ENCODE measurements around the gene BRI3.

Gene BRI3

DNA sequence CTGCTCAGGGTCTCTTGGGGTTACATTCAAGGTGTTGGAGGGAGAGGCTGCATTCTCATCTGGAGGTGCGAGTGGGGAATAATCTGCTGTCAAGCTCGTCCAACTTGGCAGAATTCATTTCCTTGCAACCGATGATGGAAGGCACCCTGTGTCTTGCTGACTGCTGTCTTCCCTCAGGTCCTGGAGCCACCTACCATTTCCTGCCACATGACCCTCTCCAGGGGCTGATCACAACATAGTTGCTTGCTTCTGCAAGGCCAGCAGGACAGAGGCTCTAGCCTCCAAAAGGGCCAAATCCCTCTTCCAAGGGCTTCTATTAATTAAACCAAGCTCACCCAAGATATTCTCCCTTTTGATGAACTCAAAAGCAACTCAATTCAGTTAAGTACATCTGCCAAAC is 14.2 kb upstream of the BRI3 start:
- DNase-seq, result no peak

DNA sequence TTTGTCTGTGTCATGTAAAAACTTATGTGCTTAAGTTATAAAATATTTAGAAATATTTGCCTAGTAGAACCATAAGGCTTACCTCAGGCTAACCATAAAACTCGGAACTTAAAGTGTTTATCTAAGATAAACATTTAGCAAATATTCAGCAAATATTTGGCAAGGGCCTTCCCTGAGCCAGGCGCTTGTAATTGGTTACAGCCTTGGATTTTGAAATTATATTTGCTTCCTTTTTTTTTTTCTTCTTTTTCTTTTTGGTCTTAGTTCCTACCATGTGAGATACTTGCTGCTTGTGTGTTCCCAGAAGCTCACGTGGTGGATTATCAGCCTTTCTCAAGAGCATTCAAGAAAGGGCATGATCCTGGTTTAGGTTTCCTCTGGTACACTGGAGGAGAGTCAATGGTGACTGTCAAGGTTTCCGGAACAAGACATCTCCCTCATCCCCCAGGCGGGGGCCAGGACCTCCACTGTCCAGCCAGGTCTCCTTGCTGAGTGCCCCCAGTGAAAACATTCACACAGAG is 5.2 kb upstream of the BRI3 start:
- no peak for DNase-seq
- TF ChIP-seq GATA1 (IDR thresholded peaks at IDR 0.05; ENCODE audit: low read depth, low read length), result no peak
- TF ChIP-seq POLR2A (IDR thresholded peaks at IDR 0.05; ENCODE audit: low read length), result no peak

More for the DNA sequence above, 14.2 kb upstream of the BRI3 start:
- no peak for TF ChIP-seq POLR2A (IDR thresholded peaks at IDR 0.05; ENCODE audit: low read length)
- TF ChIP-seq GATA1 (IDR thresholded peaks at IDR 0.05; ENCODE audit: low read depth, low read length), result no peak

DNA sequence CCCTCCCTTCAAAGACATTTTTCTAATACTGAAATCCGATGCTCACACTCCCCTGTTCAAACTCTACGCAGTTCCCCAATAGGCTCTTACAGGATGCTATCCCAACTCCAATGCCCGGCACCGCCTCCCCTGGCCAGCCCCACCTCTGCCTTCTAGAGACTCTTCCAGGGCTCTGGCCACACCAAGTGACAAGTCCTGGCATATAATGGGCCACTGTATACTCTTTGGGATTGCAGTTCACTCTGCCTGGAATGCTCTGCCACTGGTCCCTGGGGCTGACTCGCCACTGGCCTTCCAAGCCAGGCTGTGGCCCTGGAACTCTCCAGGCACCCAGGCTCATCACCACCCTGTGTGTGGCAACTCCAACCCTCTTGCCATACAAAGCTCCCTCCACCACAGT is 3.1 kb upstream of the BRI3 start:
- no peak for TF ChIP-seq POLR2A (IDR thresholded peaks at IDR 0.05; ENCODE audit: low read length)
- TF ChIP-seq GATA1 (IDR thresholded peaks at IDR 0.05; ENCODE audit: low read depth, low read length), result no peak

DNA sequence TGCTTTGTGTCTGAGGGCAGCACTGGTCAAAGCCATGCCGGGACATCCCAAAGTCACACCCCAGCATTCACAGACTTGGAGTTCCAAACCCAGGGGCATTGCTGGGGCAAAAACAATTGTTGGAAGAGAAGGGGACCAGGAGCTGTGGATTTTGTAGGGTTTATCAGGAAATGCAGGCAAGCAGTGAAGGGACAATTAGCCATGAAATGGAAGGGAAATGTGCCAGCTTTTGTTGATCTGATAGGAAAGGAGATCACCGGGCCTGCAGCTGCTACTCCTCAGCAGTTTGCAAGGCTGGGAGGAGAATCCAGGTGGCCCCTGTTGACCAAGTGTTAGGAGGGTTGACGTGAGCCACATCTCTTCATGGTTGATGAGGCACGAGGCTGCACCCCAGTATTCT is 2.5 kb upstream of the BRI3 start:
- TF ChIP-seq GATA1 (IDR thresholded peaks at IDR 0.05; ENCODE audit: low read depth, low read length) (no peak), POLR2A (IDR thresholded peaks at IDR 0.05; ENCODE audit: low read length) (no peak)
- DNase-seq, result peak in 1 of 2 experiments; percentile 9

More for the DNA sequence above, 3.1 kb upstream of the BRI3 start:
- DNase-seq, result no peak

DNA sequence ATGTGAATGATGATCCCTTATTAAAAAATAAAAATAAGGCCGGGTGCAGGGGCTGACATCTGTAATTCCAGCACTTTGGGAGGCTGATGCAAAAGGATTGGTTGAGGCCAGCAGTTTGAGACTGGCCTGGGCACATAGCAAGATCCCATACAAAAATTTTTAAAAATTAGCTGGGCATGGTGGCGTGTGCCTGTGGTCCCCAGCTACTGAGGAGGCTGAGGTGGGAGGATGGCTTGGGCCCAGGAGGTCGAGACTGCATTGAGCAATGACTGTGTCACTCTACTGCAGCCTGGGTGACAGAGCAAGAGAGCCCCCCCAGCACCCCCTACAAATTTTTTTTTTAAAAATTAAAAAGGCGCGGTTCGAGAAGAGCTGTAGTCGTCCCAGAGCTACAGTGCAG is 1.2 kb upstream of the BRI3 start:
- TF ChIP-seq POLR2A (IDR thresholded peaks at IDR 0.05; ENCODE audit: low read length) (no peak), GATA1 (IDR thresholded peaks at IDR 0.05; ENCODE audit: low read depth, low read length) (no peak)
- peak in 1 of 2 experiments; percentile 37 for DNase-seq

DNA sequence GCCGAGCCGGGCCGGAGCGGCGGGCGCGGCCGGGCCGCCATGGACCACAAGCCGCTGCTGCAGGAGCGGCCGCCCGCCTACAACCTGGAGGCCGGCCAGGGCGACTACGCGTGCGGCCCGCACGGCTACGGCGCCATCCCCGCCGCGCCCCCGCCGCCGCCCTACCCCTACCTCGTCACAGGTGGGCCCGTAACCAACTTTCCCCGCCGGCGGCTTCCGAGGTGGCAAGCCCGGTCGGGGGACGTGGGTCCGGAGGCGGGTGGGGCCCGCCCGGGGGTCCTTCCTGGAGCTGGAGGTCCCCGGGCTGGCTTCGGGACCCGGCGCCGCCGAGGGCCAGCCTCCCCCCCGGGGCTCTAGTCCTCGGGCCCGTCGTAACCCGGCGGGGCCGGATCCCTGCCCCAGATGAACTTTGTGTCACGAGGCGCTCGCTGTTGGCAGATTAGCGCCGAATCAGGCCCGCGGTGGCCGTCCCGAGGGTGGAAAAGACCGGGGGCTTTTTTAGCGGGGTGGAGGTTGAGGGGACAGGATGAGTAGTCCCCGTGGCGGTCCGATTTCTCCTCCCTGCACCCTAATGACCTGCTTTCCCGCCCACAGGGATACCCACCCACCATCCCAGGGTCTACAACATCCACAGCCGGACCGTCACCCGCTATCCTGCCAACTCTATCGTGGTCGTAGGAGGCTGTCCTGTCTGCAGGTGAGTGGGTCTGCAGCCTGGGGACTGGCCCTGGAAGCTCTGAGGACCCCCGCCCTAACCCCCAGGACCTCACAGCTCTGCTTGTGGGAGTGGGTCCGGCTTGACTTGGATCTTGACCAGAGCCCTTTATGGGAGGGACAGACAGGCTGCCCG is 496 bp downstream of the BRI3 start:
- TF ChIP-seq POLR2A (IDR thresholded peaks at IDR 0.05; ENCODE audit: low read length) (no peak), GATA1 (IDR thresholded peaks at IDR 0.05; ENCODE audit: low read depth, low read length) (no peak)
- peak; percentile 60 to 73 for DNase-seq

DNA sequence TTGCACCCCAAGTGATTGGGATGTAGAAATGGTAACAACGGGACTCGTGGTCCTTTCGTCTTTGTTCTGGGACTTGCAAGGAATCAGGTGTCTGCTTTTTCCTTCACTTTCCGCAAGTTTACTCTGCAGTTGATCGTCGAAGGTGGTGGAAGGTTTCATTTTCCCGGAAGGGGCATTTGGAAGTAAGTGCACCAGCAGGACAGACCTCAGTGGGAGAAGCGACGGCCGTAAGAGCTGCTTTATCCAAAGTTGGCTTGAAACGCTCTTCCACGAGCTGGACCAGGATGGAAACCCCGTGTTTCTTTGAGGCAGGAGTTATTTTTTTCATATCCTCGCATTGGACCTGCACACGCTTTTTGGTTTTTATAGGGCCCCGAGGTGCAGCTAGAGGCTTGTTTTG is 1.2 kb downstream of the BRI3 start:
- DNase-seq, result peak in 1 of 2 experiments; percentile 44
- no peak for TF ChIP-seq GATA1 (IDR thresholded peaks at IDR 0.05; ENCODE audit: low read depth, low read length)
- TF ChIP-seq POLR2A (IDR thresholded peaks at IDR 0.05; ENCODE audit: low read length), result no peak

DNA sequence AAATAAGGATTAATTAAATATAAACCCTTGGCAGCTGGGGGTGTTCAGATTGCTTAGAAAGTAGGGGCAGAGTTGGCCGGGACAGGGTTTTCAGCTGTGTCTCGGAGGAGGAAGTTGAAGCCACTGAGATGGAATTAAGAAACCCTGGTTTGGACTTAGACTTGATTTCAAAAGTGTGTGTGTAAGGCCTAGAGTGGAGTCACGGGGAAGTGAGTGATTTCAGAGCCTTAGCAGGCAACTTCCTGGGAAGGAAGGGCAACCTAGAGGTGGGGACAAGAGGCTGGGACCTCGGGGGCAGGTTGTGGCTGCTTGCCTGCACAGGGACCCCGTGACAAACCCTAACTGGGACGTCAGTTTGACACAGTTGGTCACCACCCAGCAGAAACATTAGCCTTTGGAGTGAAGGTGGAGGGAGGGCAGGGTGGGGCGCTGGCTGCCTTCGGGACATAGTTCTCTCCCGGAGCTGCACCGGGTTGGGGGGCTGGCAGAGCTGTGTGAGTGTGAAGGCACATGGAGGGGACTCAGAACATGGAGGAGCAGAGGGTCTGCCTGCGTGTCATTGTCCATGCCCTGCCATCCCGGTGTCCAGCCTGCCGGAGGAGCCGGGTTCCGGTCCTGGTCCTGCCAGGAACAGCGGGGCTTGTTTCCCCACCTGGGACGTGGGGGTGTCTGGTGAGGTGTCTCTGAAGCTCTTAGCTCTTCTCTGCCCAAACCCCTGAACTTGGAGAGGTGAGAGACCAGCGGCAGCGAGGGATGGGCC is 1.8 kb downstream of the BRI3 start:
- TF ChIP-seq POLR2A (IDR thresholded peaks at IDR 0.05; ENCODE audit: low read length), result no peak
- peak in 1 of 2 experiments; percentile 35 for DNase-seq

DNA sequence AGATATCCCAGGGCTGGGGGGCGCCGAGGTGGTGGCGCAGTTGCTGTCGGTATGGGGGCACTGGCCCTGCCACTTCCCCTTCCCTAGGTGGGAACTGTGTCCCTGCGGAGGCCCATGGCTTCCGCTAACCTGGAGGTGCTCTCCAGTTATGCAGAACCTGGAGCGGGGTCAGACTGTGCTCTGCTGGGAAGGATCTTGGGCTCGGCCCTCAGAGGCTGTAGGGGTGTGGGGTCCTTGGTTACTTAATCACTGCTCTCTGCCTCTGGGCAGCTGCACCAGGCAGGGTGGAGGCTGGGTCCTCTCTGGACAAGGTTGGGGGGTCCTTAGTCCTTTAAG is 2.4 kb downstream of the BRI3 start:
- no peak for DNase-seq
- TF ChIP-seq GATA1 (IDR thresholded peaks at IDR 0.05; ENCODE audit: low read depth, low read length) (no peak), POLR2A (IDR thresholded peaks at IDR 0.05; ENCODE audit: low read length) (no peak)

DNA sequence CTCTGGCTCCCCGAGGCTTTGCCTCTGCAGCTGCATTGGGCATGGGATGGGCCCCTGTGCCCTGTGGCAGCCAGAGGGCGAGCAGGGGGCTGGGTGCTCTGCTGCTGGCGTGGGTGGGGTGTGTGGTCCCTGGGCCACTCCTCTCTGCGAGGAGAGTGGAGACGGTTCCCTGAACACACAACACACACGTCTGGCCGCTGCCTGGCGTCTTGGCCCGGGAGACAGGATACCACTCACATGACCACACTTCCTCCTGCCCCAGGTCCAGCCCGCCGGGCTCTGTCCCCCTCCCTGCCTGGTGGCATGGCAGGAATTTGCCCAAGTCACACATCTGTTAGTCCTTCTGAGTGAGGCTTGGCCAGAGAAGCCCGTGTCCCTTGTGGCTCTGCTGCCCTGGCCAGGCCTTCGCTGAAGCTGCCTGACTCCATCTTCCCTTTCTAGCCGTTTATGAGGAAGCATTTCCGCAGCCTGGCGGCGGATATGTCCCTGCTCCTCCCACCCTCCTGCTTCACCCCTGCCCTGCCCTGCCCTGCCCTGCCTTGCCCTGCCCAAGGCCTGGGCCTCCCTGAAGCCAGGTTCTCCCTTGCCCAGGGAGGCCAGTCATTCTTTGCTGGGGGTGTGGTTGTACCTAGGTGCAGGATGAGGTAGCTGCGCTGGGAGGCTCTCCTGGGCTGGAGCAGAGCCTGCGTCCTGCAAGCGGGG is 3.0 kb downstream of the BRI3 start:
- DNase-seq, result peak in 1 of 2 experiments; percentile 18
- TF ChIP-seq POLR2A (IDR thresholded peaks at IDR 0.05; ENCODE audit: low read length) (no peak), GATA1 (IDR thresholded peaks at IDR 0.05; ENCODE audit: low read depth, low read length) (no peak)

DNA sequence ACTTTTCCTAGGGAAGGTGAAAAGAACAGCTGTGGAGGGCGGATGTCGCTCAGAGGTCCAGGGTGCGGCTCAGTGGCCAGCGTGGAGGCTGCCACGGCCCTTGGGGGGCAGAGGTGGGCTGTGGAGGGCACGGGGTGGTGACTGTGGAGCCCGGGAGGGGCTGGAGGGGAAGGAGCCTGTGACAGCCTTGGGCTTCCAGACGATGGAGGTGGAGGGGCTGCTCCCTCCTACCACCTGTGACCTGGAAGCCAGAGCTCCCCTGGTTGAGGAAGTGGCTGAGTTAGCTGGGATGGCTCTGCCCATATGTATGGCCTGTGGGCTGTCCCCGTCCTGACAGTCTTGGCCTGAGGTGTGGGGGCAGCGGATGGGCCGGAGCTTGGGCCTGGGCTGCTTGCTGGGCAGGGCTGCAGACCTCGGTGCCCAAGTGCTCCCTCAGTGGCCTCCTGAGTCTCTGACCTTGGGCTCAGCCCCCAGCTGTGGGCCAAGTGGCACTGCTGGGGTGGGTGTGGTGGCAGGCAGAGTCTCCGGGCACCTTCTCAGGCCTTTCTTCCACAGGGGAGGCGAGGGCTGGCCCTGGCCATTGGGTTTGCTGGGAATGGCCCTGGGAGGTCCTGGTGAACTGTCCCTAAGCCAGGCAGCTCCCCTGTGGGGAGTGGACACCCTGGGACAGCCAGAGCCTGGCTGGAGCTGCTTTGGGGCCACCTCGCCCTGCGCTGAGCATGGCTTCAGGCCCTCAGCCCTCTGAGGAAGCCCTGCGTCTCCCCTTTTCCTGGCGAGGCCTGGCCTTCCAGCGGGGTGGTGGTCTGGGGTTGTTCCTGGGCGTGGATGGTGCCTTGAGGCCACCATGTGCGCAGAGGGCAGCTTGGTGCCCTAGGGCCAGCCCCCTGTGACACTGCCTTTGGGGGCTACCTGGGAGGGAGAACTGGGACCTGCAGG is 3.9 kb downstream of the BRI3 start:
- no peak for TF ChIP-seq GATA1 (IDR thresholded peaks at IDR 0.05; ENCODE audit: low read depth, low read length)
- no peak for TF ChIP-seq POLR2A (IDR thresholded peaks at IDR 0.05; ENCODE audit: low read length)
- no peak for DNase-seq

DNA sequence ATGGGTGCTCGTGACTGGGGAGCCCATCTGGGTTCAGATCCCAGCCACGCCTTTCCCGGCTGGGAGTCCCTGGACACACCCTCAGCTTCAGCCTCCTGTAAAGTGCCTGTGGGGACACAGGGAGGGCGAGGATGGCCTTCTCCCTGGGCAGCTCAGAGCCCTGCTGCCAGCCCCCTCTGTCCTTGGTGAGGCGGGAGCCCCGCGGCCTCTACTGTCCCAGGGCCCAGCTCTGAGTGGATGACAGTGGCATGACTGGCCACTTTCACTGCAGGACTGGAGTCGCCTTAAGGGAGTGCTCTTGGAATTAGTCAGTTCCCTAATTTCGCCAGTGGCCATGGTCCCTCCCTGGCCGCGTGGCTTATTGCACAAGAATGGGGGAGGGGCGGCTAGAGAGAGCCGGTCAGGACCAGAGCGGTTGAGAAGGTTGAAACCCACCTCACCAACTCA is 4.6 kb downstream of the BRI3 start:
- TF ChIP-seq GATA1 (IDR thresholded peaks at IDR 0.05; ENCODE audit: low read depth, low read length) (no peak), POLR2A (IDR thresholded peaks at IDR 0.05; ENCODE audit: low read length) (no peak)
- peak; percentile 12 to 22 for DNase-seq

All from erythroblast (primary cell).